SW 1271 (cell line): ENCODE results near the gene SMC6.

Experiments
- DNase-seq, 2 experiments: peaks; one replicate each; lab custom pipeline; 2025; lab: John Stamatoyannopoulos, UW

SMC6 gene, protein sequence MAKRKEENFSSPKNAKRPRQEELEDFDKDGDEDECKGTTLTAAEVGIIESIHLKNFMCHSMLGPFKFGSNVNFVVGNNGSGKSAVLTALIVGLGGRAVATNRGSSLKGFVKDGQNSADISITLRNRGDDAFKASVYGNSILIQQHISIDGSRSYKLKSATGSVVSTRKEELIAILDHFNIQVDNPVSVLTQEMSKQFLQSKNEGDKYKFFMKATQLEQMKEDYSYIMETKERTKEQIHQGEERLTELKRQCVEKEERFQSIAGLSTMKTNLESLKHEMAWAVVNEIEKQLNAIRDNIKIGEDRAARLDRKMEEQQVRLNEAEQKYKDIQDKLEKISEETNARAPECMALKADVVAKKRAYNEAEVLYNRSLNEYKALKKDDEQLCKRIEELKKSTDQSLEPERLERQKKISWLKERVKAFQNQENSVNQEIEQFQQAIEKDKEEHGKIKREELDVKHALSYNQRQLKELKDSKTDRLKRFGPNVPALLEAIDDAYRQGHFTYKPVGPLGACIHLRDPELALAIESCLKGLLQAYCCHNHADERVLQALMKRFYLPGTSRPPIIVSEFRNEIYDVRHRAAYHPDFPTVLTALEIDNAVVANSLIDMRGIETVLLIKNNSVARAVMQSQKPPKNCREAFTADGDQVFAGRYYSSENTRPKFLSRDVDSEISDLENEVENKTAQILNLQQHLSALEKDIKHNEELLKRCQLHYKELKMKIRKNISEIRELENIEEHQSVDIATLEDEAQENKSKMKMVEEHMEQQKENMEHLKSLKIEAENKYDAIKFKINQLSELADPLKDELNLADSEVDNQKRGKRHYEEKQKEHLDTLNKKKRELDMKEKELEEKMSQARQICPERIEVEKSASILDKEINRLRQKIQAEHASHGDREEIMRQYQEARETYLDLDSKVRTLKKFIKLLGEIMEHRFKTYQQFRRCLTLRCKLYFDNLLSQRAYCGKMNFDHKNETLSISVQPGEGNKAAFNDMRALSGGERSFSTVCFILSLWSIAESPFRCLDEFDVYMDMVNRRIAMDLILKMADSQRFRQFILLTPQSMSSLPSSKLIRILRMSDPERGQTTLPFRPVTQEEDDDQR

DNA sequence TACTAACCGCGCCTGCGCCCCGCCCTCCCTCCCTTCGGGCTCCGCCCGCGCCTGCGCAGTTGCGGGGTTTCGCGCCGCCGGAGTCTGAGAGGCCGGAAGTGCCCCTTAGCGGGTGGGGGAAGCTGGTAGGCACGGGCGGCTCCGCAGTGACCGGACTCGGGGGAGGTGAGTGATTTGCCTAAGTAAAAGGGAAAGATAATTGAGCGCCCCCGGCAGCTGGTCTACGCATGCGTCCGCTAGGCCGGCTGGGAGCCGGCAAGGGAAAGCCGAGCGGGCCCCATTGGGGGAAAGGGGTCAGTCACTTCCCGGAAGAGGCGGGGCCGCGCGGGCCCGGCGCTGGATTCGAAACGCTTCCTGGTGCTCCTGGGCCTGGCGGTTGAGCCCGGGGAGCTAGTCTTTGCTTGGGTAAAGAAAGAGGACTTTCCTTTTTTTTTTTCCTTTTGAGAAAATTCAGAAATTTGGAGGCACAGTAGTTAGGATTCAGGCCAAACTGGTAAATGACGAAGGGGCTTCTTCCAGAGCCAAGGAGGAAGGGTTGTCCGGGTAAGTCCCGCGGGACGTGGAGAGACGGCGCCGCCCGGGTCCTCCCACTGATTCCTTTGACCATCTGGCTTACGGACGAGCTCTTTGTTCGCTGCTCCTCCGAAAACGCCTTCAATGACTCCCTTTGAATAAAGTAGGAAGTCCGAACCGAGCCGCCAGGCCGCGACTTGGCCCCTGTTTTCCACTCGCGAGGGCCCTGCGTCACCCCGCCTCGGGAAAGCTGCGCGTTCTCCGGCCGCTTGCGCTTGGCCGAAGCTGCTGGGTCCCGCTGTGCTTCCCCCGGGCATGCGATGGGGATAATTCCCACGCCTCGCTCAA, at the start of gene SMC6, which contains the start of gene GEN1:
SMC6 (minus strand) TSS at position 8 of the 861 bp plus-strand sequence. CDS start 7,864 bp downstream, outside the sequence.
GEN1 (plus strand) TSS at position 336 of the 861 bp plus-strand sequence. CDS start 5,806 bp downstream, outside the sequence.
- DNase-seq = peak; percentile 90 to 94

DNA sequence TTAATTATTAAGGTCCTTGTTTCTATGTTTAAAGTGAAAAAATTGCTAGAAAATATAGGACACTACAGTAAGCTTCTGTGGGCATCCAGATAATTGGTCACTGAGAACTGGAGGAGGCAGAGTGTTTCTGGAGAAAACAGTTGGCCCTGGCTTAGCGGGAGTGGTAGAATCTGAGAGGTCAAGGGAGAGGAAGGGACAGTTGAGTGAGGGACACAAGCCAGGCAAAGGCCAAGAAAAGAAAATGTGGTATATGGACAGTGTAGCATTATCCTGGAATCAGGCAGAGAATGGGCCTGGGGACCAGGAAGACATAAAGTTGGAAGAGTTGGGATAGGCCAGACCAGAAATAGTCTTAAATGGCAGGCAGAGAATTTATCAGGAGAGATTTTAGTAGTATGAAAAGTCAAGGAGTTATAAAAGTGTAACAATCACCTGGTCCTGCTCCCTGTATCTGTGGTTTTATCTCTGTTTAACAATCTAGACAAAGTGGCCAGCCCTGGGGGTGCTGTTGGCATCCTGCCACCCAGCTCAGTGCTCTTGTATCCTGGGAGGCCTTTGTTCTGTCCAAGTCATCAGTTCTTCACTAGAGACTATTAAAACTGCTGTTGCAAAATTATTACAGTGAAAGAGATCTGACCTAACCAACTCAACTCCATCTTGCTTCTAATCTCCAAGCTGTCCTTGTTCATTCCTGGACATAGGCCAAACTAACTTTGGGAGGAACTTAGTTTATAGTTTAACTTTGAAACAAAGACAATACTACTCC, 47.3 kb upstream of the SMC6 start:
- no peak for DNase-seq

DNA sequence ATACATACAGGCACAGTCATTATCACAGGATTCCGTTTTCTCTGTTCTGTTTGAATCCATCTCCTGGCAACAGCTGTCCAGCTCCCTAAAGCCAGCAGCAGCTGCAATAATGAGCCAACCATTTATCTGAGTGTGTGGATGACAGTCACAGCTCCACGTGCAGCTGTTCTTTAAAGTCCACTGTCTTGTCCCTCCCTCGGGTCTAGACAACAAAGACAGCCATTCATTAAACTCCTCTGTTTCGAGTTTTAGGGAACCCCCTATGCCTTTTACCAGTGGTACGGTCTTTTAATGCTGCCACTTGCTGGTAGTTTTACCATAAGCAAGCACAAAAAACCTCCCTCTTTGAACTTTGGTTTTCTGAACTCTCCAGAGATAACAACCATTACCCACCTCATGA, 46.6 kb upstream of the SMC6 start:
- no peak for DNase-seq

DNA sequence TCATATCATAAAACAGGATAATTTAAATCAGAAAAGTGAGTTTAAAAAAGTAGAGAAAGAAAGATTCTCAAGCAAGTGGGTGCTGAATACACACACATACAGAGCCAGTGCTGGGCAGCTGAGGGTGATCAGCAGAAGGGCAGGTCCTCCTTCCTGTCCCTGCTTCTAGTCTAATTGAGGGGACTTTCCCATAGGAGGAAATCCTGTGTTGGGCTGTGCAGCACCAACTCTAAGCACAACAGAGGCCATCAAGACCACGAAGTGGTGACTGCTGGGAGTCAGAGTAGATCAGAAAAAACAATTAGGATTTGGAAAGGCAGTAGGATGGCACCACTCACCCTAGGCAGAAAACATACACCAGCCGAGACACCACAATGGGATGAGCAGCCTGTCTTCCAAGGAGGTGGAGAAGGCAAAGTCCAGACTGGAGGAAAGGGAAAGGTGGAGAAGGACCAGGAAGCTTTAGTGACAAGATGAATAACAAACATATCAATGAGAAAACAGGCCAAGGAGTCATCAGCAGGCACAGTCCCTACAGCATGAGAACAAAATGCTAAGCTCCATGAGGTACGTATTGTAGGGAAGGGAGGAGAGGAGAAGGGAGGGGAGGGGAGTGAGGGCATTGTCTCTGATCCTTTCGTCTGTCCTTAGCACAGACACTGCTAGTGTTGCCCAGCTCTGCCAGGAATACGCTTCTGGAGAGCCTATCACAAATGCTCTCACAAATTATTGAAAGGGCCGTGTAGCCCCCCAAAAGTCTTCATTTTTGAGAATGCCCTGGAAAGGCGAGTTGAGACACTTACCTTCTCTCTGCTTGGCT, 45.9 kb upstream of the SMC6 start:
- DNase-seq = no peak

DNA sequence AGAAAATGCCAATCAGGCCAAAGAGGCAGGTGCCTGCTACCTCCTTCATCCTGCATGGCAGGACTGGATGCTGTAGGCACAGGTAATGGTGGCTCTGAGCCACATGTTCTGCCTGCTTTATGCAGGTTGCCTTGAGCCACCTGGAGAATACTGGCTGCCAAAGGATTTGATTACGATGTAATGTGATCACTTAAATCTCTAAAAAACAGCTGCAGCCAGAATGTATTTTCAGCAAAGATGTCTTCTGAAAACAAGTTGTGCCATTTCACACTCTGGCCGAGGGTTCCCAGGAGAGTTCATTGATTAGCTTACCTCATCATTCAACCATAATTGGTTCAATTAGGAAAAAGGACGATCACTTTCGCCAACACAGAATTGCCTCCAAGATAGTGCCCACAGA, 44.7 kb upstream of the SMC6 start:
- no peak for DNase-seq

DNA sequence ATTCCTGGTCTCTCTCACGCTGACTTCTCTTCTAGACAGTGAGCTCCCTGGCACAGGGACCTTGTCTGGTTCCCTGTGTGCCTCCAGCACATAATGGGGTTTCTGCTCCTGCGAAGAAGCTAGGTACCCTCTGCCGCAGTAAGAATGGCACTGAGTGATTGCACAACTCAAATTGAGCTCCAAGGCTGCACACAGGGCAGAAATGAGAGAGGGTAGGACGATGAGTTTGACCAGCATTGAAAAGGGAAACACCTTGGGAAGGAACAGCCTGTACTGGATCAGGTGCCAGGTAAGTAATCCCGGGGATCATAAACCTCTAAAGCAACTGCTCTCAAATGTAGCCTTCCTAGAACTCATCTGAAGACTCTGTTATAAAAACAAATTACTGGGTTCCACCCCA, 41.7 kb upstream of the SMC6 start:
- DNase-seq = no peak

DNA sequence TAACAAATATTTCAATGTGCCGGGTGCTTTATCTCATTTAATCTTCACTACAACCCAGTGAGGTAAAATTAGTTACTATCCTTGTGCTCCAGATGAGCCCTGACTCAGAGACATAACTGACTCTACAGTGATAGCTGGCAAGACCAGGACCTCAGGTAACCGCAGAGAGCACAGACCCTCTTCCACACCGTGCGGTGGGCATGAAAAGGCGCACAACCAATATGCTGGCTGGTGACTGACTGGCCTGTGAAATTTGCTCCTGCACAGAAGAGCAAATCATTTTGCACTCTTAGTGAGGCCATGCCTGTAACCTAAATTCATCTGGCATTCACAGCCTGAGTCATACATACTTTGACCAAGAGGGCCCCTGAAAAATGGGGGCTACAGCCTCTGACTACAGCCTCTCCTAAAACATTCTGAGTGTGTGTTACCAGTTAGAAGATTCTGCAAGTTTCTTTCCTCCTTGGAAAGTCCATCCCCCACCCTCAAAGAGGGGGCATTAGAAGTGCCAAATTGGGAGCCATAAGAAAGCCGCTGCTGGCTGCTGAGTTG, 40.3 kb upstream of the SMC6 start:
- no peak for DNase-seq

DNA sequence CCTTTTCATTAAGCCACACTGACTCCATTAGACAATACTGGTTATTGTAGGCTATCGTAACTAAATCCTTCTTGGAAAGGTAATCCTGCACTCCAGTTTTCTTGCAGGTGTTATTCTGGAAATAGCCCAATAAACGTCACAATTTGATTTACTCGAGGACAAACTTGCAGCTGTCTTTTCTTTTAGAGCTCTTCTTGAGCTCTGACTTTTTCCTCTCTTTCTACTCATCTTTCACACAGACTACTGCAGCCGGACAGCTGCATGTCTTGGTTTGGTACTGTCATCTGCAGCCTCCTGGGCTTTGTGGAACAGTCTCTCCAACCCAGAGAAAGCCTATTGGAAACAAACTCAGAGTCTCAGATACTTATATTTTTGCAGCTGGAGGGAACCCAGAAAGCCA, 39.7 kb upstream of the SMC6 start:
- DNase-seq = no peak

DNA sequence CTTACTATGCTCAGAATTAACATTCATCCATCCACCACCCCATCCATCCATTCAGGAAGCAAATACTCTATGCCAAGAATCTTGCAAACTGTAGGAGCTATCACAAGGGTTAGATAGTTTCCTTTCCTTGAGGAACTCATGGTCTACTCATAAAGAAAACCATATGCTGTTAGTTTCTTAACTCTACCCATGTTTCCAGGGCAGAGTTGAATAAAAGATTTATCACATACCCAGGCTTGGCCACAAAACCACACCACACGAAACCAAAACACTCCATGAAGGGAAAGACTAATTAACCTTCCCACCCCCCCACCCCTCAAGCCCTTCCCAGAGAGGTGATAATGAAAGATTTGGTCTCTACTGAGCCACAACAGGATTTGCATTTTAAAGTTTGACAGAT, 38.9 kb upstream of the SMC6 start:
- no peak for DNase-seq

DNA sequence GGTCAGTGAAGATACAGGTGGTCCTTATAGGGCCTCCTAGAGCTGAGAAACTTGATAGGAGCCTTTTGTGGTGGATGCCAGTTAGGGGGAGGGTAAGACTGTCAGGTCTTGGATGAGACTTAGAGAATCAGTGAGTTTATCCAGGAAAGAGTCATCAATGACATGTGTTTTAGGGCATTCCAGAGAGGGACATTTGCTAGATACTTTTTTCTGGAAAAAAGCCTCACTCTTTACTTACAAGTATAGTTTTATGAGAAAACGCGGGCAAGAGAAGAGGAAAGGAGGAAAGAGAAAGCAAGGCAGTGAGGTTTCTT, 38.2 kb upstream of the SMC6 start:
- no peak for DNase-seq

DNA sequence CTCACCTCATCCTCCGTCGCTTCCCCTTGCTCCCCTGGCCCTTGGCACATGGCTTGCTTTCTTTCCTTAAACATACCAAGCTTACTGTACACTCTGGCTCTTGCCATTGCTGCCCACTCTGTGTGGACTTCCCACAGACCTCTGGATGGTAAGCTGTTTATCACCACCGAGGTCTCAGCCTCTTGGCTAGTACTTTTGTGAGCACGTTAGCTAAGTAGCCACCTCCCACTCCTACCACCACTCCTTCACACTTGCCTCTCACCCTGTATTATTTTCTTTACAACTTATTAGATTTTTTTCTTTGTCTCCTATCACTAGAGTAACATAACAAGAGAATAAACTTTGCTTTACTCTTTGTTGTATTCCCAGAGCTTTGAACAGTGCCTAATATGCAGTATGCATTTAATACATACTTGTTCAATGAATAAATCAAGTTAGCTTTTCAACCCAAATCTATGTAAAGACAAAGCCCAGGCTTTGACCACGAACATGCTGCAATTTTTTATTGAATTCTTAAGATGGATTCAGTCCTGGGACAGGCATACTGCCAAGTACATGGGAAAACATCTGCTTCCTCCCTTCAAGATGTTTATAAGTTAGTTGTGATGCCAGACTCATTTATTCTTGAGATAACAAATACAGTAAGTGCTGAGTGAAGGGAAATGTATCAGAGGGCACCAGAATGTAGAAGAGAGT, 37.7 kb upstream of the SMC6 start:
- no peak for DNase-seq

DNA sequence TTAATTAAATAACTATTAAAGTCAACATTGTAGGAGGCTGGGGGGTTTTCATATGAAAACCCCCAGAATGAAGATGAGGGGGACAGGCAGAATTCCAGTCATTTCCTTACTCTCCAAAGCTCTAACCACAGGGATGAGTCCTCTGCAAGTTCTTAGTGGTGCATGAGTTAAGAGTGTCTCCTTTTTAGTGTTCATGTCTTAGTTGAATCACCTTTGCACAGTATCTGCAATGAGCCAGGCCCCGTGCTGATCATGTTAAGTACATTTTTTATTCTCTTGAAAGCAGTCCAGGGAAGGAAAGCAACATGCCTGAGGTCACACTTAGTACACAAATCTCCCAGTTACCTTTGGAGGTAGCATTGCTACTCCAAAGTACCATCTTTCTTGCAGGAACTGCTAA, 36.9 kb upstream of the SMC6 start:
- no peak for DNase-seq

DNA sequence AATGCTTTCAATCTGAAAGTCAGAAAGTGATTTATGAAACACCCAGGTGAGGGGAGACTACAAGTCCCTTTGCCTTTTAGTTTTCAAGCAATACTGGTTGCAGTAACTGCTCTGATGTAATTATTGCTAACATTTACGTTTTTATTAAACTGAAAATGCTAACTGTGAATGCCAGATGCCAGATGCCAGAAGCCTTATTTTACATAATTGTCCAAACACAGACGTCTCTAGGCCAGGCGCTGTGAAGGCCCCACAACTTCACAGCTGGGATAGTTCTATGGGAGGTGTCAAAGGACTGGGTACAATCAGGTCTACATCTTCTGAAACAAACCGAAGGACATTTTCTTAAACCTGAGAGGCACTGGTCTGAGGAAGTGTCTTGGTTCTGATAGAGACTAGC, 35.2 kb upstream of the SMC6 start:
- DNase-seq = no peak

DNA sequence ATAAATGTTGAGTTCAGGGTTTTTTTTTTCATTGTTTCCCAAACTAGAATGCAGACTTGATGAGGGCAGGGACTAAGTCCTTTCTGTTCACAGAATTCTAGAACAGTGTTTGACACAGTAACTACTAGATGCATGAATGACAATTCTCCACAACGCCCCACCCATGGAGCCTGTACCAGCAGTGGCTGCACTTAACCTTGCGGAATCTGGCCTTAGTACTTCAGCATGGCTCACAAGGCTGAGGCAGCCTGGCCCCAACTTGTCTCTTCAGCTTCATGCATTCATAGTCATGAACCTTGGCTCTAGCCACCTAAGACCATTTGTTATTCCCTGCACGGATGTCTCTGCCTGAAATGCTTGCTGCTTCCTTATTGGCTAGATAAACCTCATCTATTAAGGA, 33.1 kb upstream of the SMC6 start:
- no peak for DNase-seq

DNA sequence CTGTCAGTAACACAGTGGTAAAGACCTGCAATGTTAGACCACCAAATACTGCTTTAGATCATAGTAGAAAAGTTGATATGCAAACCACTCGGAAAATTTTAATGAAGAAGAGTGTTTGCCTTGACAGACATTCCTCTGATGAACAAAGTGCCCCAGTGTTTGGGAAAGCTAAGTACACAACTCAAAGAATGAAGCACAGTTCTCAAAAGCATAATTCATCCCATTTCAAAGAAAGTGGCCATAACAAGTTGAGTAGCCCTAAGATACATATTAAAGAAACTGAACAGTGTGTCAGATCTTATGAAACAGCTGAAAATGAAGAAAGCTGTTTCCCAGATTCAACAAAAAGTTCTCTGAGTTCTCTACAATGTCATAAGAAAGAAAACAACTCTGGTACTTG, 27.9 kb upstream of the SMC6 start:
- no peak for DNase-seq

DNA sequence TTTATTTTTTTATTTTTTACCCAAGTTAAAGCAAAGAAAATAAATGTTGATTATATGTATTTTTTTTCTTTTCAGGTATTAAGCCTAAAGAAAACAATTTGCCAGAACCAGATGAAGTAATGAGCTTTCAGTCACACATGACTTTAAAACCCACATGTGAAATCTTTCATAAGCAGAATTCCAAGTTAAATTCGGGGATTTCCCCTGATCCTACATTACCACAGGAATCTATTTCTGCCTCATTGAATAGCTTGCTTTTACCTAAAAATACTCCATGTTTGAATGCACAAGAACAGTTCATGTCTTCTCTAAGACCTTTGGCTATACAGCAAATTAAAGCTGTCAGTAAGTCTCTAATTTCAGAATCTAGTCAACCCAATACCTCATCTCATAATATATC, 26.9 kb upstream of the SMC6 start:
- no peak for DNase-seq

DNA sequence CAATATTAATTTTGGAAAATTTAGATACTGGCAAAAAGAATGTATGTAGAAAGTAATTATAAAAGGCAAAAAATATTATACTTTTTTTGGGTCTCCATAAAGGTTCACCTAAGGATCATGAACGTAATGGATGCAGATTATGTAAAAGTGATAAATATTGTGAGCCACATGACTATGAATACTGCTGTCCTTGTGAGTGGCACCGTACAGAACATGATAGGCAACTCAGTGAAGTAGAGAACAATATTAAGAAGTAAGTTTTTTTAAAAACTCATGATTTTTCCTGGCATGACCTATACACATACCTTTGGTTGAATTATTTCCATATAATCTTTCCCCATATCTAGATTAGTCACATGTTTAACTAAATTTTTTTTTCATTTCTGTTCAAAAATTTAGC, 18.9 kb upstream of the SMC6 start:
- DNase-seq = no peak

DNA sequence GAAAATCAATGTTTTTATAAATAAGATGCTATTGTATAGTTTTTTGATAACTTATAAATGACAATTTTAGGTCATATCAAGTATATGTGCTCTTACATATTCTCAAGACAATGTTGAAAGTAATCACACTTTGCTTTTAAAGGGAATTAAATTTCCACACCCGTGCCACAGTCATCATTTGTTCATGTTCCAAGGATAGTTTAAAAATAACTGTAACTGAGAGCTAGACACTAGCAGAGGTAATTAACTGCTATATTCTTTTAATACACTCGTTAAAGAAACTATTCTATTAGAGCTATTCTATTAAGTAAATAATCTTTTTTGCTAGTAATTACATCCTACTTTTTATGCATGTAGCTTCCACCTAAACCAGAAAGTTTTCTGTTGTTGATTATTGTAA, 18.3 kb upstream of the SMC6 start:
- DNase-seq = no peak

DNA sequence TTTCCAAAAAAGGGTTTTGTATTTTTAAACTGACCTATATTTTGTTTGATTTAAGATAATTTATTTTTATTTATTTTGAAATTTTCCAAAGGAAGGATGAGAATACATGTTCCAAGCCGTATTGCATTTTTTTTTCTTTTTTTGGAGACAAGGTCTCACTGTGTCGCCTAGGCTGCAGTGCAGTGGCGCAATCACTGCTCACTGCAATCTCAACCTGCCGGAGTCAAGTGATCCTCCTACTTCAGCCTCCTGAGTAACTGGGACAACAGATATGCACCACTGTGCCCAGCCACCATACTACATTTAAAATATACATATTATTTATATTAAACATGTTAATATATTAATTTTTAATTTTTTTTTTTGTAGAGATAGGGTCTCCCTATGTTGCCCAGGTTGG, 15.3 kb upstream of the SMC6 start:
- no peak for DNase-seq
